HG03097 (cell line): ENCODE data around the gene SLC4A5.

Experiments used
- ATAC-seq: cut with Tn5 transposase; IDR thresholded peaks from one replicate; pipeline ENCODE4 v1.9.1; 2021; ENCODE audit not compliant: unreplicated experiment, low FRiP score

SLC4A5 gene

GRCh38 chr2:74281141-74281975 lies 61.9 kb downstream of the SLC4A5 start:
- ATAC-seq, result no peak

DNA sequence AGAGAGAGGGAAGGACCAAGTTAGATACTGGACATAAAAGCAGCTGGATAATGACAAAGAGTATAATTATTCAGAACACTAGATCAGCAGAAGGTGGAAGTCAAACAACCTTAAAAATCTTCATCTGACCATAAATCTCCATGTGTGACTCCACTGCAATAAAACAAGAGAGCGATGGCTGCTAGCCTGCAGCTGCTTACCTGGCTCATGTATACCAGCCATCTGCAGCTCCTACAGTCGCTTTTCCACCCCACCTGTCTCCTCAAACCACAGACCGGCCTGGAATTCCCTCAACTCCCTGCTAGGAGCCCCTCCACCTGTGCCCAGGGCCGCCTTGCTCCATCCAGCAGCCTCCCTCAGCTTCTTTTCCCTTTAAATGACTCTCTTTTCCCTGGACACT lies 64.5 kb downstream of the SLC4A5 start:
- no peak for ATAC-seq

DNA sequence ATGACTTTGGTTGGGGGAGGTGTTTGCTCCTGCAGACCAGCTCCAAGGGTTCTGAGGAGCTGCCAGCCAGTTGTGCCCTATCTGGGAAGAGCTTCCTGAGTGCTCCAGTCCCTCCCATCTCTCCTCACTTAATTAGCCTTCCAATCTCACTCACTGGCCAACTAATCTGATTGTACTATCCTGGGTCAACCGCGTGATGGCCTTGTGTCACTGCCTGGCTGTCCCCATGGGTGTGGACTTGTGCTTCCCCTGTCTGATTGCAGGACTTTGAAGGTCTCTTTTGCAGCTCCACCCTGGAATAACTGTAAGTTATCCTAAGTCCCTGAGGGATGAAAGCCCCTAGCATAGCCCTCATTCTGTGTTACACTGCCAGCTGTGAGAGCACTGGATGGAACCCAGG lies 65.0 kb downstream of the SLC4A5 start:
- no peak for ATAC-seq

DNA sequence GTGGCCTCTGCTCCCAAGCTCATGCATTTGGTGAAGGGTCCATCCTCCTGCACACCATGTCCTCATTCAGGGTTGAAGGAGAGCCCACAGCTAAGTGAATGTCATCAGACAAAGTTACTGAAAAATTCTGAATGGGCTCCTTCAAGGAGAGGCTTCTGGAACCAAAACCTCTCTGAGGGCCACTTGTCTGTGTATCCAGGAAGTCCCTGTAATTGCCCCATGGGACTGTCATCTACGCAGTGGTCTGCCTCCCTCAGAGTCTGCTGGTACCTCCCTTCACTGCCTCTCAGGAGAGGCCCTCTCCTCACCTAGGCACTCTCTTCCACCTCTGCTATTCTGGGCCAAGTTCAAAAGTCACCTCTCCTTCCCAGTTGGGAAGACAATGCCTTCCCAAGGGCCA lies 68.0 kb downstream of the SLC4A5 start:
- no peak for ATAC-seq

DNA sequence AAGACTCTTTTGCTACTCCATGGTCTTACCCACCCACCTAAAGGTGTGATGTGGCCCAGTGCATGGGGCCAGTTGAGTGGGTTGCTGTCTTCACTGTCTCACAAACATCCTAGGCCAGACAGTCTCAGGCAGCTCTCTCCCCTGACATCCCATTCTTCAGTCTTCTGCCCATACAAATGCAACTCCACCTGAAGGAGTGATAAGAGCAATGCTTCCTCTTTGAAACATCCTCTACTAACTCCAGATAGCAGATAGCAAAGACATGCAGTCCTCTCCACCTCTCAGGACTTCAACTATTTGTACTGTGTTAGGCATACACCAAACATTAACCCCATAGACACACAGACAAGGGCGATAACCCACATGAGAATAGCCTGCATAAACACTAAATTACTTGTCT lies 73.5 kb downstream of the SLC4A5 start:
- ATAC-seq, result no peak

GRCh38 chr2:74267068-74267467 lies 76.1 kb downstream of the SLC4A5 start:
- no peak for ATAC-seq

DNA sequence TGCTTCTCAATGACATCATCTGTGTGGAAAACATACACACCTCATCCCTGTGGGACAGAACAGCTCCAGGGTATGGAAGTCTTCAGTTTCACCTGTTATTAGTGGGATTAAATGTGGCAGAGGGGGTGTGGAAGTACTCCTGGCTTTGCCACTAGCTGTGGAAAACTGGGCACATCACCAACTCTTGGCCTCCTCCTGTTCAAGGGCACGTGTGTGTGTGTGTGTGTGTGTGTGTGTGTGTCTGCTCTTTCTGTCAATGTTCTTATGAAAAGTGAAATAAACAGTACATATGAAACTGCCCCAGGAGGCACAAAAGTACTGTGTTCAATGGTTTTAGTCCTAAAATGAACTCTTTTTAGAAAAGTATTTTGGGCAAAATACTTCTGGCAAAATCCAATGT lies 78.9 kb downstream of the SLC4A5 start:
- no peak for ATAC-seq

GRCh38 chr2:74262681-74263080 lies 80.5 kb downstream of the SLC4A5 start:
- no peak for ATAC-seq

DNA sequence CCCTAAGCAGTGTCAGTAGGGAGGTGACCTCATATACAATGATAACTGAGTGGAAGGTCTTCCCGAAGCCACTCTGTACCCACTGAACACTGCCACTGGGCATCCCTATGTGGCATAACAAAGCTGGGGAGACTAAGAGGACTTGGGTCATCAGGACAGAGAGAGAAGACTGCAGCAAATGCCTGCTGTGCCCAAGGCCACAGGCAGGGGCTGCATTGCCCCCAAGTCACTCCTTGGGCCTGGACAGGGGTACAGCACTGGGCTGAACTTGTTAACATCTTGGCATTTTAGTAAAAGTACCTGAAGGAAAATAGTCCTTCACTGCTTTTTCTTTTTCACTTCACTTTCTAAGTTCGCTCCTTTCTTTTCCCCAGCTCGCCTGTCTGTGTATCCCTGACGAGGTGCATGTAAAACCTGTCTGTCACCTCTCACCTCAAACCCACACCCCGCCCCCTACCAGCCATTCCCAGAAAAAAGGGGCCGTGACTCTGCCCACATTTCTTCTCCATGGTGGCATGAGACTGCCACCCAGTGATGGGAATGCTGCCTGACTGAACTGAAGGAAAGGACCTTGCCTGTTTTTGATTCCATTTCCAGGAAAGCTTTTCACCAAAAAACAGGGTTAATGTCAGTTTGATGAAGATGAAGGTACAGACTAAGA lies 81.9 kb downstream of the SLC4A5 start:
- no peak for ATAC-seq

GRCh38 chr2:74260495-74260894 lies 82.7 kb downstream of the SLC4A5 start:
- no peak for ATAC-seq

GRCh38 chr2:74259733-74260132 lies 83.5 kb downstream of the SLC4A5 start:
- no peak for ATAC-seq

- ATAC-seq, result no peak
These were observed 84.0 kb downstream of the SLC4A5 start for GRCh38 chr2:74259191-74259590.

- no peak for ATAC-seq
These were observed 87.5 kb downstream of the SLC4A5 start for GRCh38 chr2:74255660-74256213.

GRCh38 chr2:74253971-74254310 lies 89.3 kb downstream of the SLC4A5 start:
- no peak for ATAC-seq

DNA sequence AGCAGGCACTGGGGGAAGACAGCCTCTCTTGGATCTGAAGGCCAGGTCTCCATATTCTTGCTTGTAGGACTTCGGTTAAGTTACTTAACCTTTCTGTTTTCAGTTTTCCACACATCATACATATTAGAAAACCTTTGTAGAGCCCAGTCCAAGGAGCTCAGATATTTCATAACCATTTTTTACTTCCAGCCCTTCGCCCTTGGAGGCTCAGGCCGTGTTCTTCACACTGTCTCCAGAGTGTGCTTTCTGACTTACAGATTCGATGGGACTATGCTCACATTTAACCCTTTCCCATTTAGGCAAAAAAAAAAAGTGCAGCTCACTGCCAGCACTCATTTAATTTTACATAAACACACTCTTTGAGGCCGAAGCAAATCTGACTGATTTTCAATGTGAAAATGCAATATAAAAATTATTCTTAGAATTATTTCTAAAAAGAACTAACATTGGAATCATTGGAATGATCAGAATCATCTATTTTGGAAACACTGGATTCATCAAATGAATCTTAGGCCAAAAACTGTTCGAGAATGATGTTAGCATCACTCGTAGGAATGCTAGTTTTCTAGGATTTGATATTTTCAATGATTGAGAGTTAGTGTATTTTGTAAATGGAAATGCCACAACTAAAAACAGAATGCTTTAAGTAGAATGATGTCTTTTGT lies 89.8 kb downstream of the SLC4A5 start:
- no peak for ATAC-seq

DNA sequence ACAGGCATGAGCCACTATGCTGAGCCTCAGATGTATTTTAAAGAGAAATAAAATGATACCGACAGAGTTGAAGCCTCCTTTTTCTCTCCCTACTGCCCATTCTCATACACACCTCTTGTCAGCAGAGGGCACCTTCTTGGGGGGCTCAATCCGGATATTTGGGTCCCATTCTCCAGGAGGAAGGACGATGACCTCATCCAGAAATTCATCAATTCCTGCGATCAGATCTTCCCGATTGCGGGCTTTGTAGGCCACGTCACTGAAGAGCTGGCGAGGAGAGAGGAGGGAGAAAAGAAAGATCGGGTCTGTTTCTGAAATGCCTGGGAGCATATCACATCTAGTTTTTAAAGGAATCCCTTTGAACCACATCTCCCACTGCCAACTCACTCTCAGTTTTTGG lies 90.4 kb downstream of the SLC4A5 start:
- no peak for ATAC-seq

GRCh38 chr2:74252036-74252435 lies 91.2 kb downstream of the SLC4A5 start:
- ATAC-seq, result no peak

- ATAC-seq, result no peak
These were observed 93.0 kb downstream of the SLC4A5 start for GRCh38 chr2:74250189-74250631.

DNA sequence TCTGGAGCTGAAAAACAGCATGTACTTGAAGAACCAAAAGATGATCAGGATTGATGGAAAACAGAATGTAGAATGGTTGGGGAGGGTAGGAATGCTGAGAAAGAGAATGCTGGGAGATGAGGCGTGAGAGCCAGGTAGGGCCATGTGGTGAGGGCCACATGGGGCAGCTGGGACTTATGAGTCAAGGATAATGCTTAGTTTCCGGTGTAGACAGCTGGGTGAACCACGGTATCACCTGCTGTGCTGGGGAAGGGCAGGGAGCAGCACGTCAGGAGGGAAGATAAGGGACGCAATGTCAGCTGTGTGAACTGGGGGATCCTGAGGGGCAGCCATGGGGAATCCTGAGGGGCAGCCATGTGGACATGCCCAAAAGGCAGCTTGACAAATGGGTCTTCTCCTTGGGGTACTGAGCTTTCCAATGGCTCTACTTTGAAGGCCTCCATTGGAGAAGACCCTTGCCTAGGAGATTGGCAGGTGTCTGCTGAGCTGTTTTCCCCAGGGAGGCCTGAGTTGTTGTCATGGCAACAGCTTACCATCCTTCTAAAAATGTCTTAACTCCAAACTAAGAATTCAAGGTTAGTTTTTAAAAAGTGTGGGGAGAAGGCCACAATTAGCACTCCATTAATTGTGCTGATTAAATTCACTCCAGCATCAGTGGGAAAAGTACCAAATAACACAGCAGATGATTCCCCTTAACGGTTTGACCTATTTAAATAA lies 93.7 kb downstream of the SLC4A5 start:
- no peak for ATAC-seq

DNA sequence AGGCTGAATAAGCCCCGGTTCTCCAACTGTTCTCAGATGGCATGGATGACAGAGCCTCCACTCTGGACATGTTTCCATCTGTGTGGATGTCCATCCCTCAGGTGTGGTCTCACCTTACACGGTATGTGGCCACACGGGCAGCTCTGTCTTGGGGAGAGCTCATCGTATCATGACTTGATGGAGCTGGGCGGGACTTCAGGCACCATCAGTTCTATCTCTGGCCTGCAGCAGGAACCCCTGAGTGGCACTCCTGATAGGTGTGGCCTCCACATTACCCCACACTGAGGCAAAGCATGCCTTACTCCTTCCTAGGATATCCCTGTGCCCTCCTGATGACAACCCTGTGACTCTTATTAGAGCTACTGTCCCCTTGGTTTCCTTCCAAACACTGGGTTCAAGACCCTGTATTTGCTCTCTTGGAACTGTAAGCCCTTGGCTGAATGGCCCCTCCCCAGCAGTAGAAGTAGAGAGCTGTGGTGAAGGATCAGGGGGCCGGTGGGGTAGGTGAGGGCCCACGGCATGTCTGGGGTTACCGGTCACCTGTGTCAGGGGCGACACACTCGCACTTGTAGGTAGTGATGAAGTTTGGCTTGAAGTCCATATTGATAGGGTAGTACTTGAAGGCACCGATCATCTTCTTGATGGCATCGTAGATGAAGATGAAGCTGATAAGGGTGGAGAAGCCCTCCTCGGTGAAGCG lies 96.6 kb downstream of the SLC4A5 start:
- no peak for ATAC-seq
